PC-9 (cell line): ENCODE data around the gene ACTR3. TPM values are rescaled to one million over a fixed set of nuclear protein-coding genes. Genes with fewer than 3 reads are reported as not detected.

Experiments
- BruUV-seq: library from RNA; stranded (reverse); fragments of 400-500 nt; replicated peaks from 2 replicates; lab custom pipeline; 2021; lab: Mats Ljungman, UMichigan
- CTCF ChIA-PET: fragments of 300-600 bp; sonication (Branson Sonifier 250); formaldehyde crosslinking; loops from one replicate; lab custom pipeline; 2022; ENCODE audit warnings: antibody characterized with exemption; lab: Charles Lee
- POLR2A ChIA-PET: fragments of 300-600 bp; sonication (Branson Sonifier 250); formaldehyde crosslinking; loops from one replicate; lab custom pipeline; 2022; ENCODE audit warnings: antibody characterized with exemption; ENCODE audit not compliant: unreplicated experiment; lab: Charles Lee
- DNase-seq, 2 experiments: peaks; one replicate each; pipeline versions ENCODE4 v3.0.0 to v3.0.0-alpha.2; 2015 to 2022; ENCODE audit warnings: mixed read lengths in 1 of 2
- H2AFZ ChIP-seq: fragments of 200-600 bp; sonication (generic); 2 replicates; pipeline ENCODE4 v1.8.1; 2017; ENCODE audit warnings: antibody characterized with exemption
- H3F3A ChIP-seq: fragments of 200-600 bp; sonication (generic); 2 replicates; pipeline ENCODE4 v1.8.1; 2017; ENCODE audit warnings: antibody characterized with exemption, mild to moderate bottlenecking, low read depth; ENCODE audit not compliant: insufficient read depth
- H3K27ac ChIP-seq: fragments of 200-600 bp; sonication (generic); 2 replicates; pipeline ENCODE4 v1.6.1; 2016; ENCODE audit warnings: mixed run types
- H3K27me3 ChIP-seq: fragments of 200-600 bp; sonication (generic); 2 replicates; pipeline ENCODE4 v1.6.1; 2016; ENCODE audit warnings: low read depth, mixed run types; ENCODE audit not compliant: insufficient read depth
- H3K36me3 ChIP-seq: fragments of 200-600 bp; sonication (generic); 2 replicates; pipeline ENCODE4 v1.6.1; 2016; ENCODE audit warnings: low read depth, mixed run types
- H3K4me1 ChIP-seq: fragments of 200-600 bp; sonication (generic); replicated peaks from 2 replicates; pipeline ENCODE4 v1.6.1; 2016; ENCODE audit warnings: mixed run types; ENCODE audit not compliant: insufficient read depth
- H3K4me2 ChIP-seq: fragments of 200-600 bp; sonication (generic); 2 replicates; pipeline ENCODE4 v1.6.1; 2017; ENCODE audit warnings: mixed run types
- H3K4me3 ChIP-seq: fragments of 200-600 bp; sonication (generic); 2 replicates; pipeline ENCODE4 v1.6.1; 2016; ENCODE audit warnings: mixed run types
- H3K79me2 ChIP-seq: fragments of 200-600 bp; sonication (generic); 2 replicates; pipeline ENCODE4 v1.6.1; 2017; ENCODE audit warnings: low read depth, mixed run types
- H3K9me2 ChIP-seq: fragments of 200-600 bp; sonication (generic); 2 replicates; pipeline ENCODE4 v1.8.1; 2017; ENCODE audit warnings: mild to moderate bottlenecking; ENCODE audit not compliant: insufficient read depth
- H3K9me3 ChIP-seq: fragments of 200-600 bp; sonication (generic); 2 replicates; pipeline ENCODE4 v1.8.1; 2016; ENCODE audit warnings: low read depth; ENCODE audit not compliant: insufficient read depth
- H4K20me1 ChIP-seq: fragments of 200-600 bp; sonication (generic); 2 replicates; pipeline ENCODE4 v1.8.1; 2017; ENCODE audit not compliant: insufficient read depth
- EZH2 ChIP-seq: fragments of 200-600 bp; sonication (generic); IDR thresholded peaks from 2 replicates; pipeline ENCODE4 v1.8.0; 2017; ENCODE audit warnings: antibody characterized with exemption, low read depth
- intact Hi-C: fragments of 100-400 bp; cut with micrococcal nuclease; formaldehyde crosslinking; loops from one replicate; pipeline ENCODE4 v1.10.0; 2022; ENCODE audit not compliant: unreplicated experiment
- total RNA-seq: library from RNA; stranded (reverse); gene quantifications from 2 replicates; pipeline ENCODE4 v1.2.3, GENCODE V29; 2021
- TF ChIP-seq, protein P1 (sequence below): fragments of 200-600 bp; sonication (generic); conservative IDR thresholded peaks from 2 replicates; pipeline ENCODE4 v1.6.1; 2017; ENCODE audit warnings: mixed run types, antibody characterized with exemption, mild to moderate bottlenecking, moderate library complexity

ACTR3 gene
- total RNA-seq, 1 experiment from 2014 or later: 222 TPM

DNA sequence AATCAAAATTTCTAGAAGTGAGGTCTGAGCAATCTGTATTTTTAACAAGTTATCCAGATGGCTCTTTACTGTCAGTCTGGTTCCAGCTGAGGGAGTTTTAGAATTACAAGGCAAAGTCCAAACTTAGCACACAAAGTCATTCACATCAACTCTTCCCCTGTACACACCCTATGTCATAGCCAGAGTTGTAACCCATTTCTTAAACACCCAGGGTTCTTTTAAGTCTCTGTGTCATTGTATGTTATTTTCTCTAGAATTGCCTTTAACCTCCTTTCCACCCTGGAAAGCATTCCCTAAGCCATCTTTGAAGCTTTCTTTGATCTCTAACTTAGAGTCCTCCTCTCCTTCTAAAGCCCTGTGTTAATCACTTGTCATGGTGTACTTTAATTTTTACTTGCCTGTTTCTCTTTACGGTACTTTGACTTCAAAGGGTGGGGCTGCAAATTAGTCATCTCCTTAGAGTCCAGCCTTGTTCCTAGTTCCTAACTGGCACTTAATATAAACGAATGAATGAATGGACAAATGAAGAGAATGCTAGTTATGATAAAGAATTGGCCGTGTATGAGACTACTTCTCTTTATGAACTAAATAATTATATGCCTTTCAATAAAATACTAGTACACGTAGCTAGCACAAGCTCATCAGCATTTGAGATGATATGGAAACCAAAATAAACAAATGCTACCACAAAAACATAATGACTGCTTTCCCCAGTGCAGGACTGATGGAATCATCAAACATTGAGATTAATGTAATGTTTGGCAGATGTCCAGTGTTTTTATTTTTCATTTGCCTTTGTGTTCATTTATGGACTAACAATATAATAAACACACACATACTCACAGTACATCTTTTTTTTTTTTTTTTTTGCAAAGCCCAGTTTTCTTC, 11.9 kb upstream of the ACTR3 start:
- ChIA-PET POLR2A (interaction anchor here (0.6 to 1.4 kb wide), 4 partner anchors 13 to 122 kb away, joined by 3 to 8 read pairs (median 5); partner anchors contain the start of gene SLC35F5), CTCF (no interaction called here)
- Histone ChIP-seq H3F3A (peaks cover 10% of the 10 kb centered on the region), H3K27me3 (no peaks in the 10 kb centered on the region), H3K4me3 (no peak overlapping the region), H3K27ac (no peak overlapping the region), H3K4me2 (peak overlapping the region; percentile 54), H3K36me3 (no peaks in the 10 kb centered on the region), H3K79me2 (no peaks in the 10 kb centered on the region), H3K9me3 (no peaks in the 10 kb centered on the region), H3K9me2 (no peaks in the 10 kb centered on the region), H2AFZ (no peak overlapping the region), H4K20me1 (no peaks in the 10 kb centered on the region), H3K4me1 (peaks cover 34% of the 10 kb centered on the region)
- BruUV-seq: no TSS peak
- TF ChIP-seq EZH2: no peak
- TF ChIP-seq, protein P1, sequence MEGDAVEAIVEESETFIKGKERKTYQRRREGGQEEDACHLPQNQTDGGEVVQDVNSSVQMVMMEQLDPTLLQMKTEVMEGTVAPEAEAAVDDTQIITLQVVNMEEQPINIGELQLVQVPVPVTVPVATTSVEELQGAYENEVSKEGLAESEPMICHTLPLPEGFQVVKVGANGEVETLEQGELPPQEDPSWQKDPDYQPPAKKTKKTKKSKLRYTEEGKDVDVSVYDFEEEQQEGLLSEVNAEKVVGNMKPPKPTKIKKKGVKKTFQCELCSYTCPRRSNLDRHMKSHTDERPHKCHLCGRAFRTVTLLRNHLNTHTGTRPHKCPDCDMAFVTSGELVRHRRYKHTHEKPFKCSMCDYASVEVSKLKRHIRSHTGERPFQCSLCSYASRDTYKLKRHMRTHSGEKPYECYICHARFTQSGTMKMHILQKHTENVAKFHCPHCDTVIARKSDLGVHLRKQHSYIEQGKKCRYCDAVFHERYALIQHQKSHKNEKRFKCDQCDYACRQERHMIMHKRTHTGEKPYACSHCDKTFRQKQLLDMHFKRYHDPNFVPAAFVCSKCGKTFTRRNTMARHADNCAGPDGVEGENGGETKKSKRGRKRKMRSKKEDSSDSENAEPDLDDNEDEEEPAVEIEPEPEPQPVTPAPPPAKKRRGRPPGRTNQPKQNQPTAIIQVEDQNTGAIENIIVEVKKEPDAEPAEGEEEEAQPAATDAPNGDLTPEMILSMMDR: no peak
- peak in 1 of 2 experiments; percentile 39 for DNase-seq
- intact Hi-C loops: loop anchor here (2.0 kb wide), 1 partner anchor 47 kb away; no protein-coding TSS in a partner anchor

DNA sequence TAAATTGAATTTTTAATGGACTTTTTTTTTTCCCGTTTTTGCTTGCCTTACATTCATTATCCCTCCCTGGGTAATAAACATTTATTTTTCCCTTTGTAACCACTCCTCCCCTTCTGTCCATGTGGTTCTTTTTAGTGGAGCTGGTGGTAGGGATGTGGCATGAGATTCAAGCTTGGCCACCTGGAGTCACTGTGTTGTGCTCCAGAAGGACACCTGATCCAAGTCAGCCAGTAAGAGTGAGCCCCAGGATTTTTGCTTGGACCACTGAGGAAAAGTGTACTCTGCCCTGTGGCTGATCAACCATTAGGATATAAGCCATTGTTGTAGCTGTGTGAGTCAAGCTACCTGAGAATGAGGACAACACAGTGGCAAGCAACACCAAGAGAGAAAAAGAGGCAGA, 11.1 kb upstream of the ACTR3 start:
- Histone ChIP-seq H3K27me3 (no peaks in the 10 kb centered on the region), H2AFZ (no peak overlapping the region), H4K20me1 (no peaks in the 10 kb centered on the region), H3K36me3 (no peaks in the 10 kb centered on the region), H3K4me3 (no peak overlapping the region), H3K4me2 (no peak overlapping the region; the same call in 1 of the 2 replicates), H3K9me3 (no peaks in the 10 kb centered on the region), H3K79me2 (no peaks in the 10 kb centered on the region), H3K4me1 (peaks cover 34% of the 10 kb centered on the region), H3F3A (peaks cover 10% of the 10 kb centered on the region), H3K9me2 (no peaks in the 10 kb centered on the region), H3K27ac (no peak overlapping the region)
- CTCF ChIA-PET: no interaction called here
- POLR2A ChIA-PET: interaction anchor here (0.9 kb wide), 1 partner anchor 122 kb away, joined by 11 read pairs; the partner anchor contains the start of gene SLC35F5
- TF ChIP-seq, protein P1: no peak
- no peak for TF ChIP-seq EZH2
- no peak for DNase-seq
- no TSS peak for BruUV-seq
- intact Hi-C loops: no loop called here

DNA sequence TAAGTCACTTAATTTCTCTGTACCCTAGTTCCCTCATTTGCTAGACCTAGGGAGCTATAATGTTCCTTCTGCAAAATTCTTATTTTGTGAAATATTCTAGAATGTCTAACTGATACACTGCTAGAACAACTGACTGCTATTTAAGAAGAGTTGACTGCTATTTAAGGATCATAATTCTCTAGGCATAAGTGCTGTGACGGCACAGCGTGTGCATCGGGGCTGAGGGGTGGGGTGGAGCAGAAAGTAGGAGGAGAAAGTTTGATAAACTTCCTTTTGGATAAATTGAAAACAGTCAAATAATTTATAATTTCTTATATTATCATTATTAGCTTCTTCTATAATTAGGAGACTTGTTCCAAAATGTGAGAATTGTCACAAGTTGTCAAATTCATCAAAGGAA, 10.4 kb upstream of the ACTR3 start:
- Histone ChIP-seq H3K27ac (no peak overlapping the region), H3K4me1 (peaks cover 34% of the 10 kb centered on the region), H3K4me3 (no peak overlapping the region), H2AFZ (no peak overlapping the region), H3K79me2 (no peaks in the 10 kb centered on the region), H4K20me1 (no peaks in the 10 kb centered on the region), H3K9me2 (no peaks in the 10 kb centered on the region), H3K27me3 (no peaks in the 10 kb centered on the region), H3K9me3 (no peaks in the 10 kb centered on the region), H3F3A (peaks cover 10% of the 10 kb centered on the region), H3K36me3 (no peaks in the 10 kb centered on the region), H3K4me2 (no peak overlapping the region)
- intact Hi-C loops: no loop called here
- TF ChIP-seq, protein P1: no peak
- TF ChIP-seq EZH2: no peak
- BruUV-seq: no TSS peak
- ChIA-PET CTCF (no interaction called here), POLR2A (interaction anchor here (0.9 kb wide), 1 partner anchor 123 kb away, joined by 11 read pairs; the partner anchor contains the start of gene SLC35F5)
- no peak for DNase-seq
